Suppressor macrophage treated with lipopolysaccharide for 1 hour (primary cell): Measurements from ENCODE around the gene TXNRD1.

Source experiments
- DNase-seq, 3 donors: peaks; one replicate each; pipeline ENCODE4 v3.0.0-alpha.2; 2020 to 2022

TXNRD1 gene

GRCh38 chr12:104281636-104282035 lies 66.1 kb downstream of the TXNRD1 start:
- no peak for DNase-seq

GRCh38 chr12:104282109-104282508 lies 66.5 kb downstream of the TXNRD1 start:
- DNase-seq: no peak

GRCh38 chr12:104285740-104286515 lies 70.3 kb downstream of the TXNRD1 start:
- DNase-seq: no peak

GRCh38 chr12:104286516-104287482 lies 71.2 kb downstream of the TXNRD1 start:
- peak; percentile 96 to 98 (median 98) for DNase-seq

GRCh38 chr12:104288635-104289274 lies 73.2 kb downstream of the TXNRD1 start:
- peak; percentile 87 to 92 (median 90) for DNase-seq

GRCh38 chr12:104290320-104290719 lies 74.7 kb downstream of the TXNRD1 start:
- DNase-seq: no peak

- no peak for DNase-seq
These were observed 75.3 kb downstream of the TXNRD1 start for GRCh38 chr12:104290855-104291254.

GRCh38 chr12:104291867-104292524 lies 76.4 kb downstream of the TXNRD1 start:
- DNase-seq: no peak

- no peak for DNase-seq
These were observed 77.6 kb downstream of the TXNRD1 start for GRCh38 chr12:104292872-104293794.

GRCh38 chr12:104294158-104294859 lies 78.7 kb downstream of the TXNRD1 start:
- peak; percentile 29 to 63 (median 53) for DNase-seq

- DNase-seq: no peak
These were observed 79.5 kb downstream of the TXNRD1 start for GRCh38 chr12:104294927-104295668.

GRCh38 chr12:104295954-104296353 lies 80.4 kb downstream of the TXNRD1 start:
- DNase-seq: no peak

- no peak for DNase-seq
These were observed 81.1 kb downstream of the TXNRD1 start for GRCh38 chr12:104296718-104297117.

- no peak for DNase-seq
These were observed 82.0 kb downstream of the TXNRD1 start for GRCh38 chr12:104297477-104298113.

GRCh38 chr12:104299842-104300481 lies 84.4 kb downstream of the TXNRD1 start:
- peak; percentile 32 to 60 (median 41) for DNase-seq

- DNase-seq: peak; percentile 85 to 95 (median 92)
These were observed 88.1 kb downstream of the TXNRD1 start, which contains the start of gene EID3 for GRCh38 chr12:104303538-104304151. EID3 (plus strand) TSS chr12:104303739; CDS start chr12:104303935, 196 bp downstream.

- no peak for DNase-seq
These were observed 88.9 kb downstream of the TXNRD1 start for GRCh38 chr12:104304261-104305009.

- no peak for DNase-seq
These were observed 89.8 kb downstream of the TXNRD1 start for GRCh38 chr12:104305349-104305748.
